ENCODE data around the gene PCDHB6. TPM values are rescaled to one million over a fixed set of nuclear protein-coding genes. Genes with fewer than 3 reads are reported as not detected.
"Not testable (repeated sequence)": the region's sequence is repeated elsewhere in the genome, so short reads cannot be mapped to it uniquely, and the experiment has no call there.

The PCDHB6 gene
- total RNA-seq, 1 experiment from 2014 or later: 1.9 TPM

- Histone ChIP-seq H3K36me3 (ENCODE audit: control insufficient read depth, insufficient read depth, low read length) (no peaks in the 10 kb centered on the region), H3K4me1 (ENCODE audit: control insufficient read depth, insufficient read depth, low read length) (no peaks in the 10 kb centered on the region), H3K4me3 (ENCODE audit: low read depth in 2 of 2, low read length in 2 of 2) (no peak overlapping the region), H3K27me3 (ENCODE audit: control insufficient read depth, insufficient read depth, low read length) (no peaks in the 10 kb centered on the region), H3K27ac (ENCODE audit: low read length) (no peak overlapping the region), H3K9me3 (ENCODE audit: control insufficient read depth, insufficient read depth, low read depth, low read length) (no peaks in the 10 kb centered on the region)
- ATAC-seq (no peak), DNase-seq (ENCODE audit: low read depth, low spot score) (no peak)
- intact Hi-C loops (cut with micrococcal nuclease; ENCODE audit: unreplicated experiment) (loop anchor here (2.0 kb wide), 1 partner anchor 54 kb away; no protein-coding TSS in a partner anchor), in situ Hi-C loops (cut with HindIII; ENCODE audit: low pct_unique_long_range_greater_than_20kb, low sequenced_read_pairs) (no loop called here)
- no TSS peak for BruUV-seq (replicated peaks)
- CTCF ChIA-PET: no interaction called here
- TF ChIP-seq CTCF (IDR thresholded peaks at IDR 0.05) (no peak), REST (IDR thresholded peaks at IDR 0.05; ENCODE audit: insufficient read depth in 1 of 2, low read depth in 2 of 2, low read length in 1 of 2) (no peak), TCF7L2 (IDR thresholded peaks at IDR 0.05; ENCODE audit: low read depth, low read length) (no peak), POLR2AphosphoS5 (IDR thresholded peaks at IDR 0.05; ENCODE audit: low read depth, low read length) (no peak), SIN3A (IDR thresholded peaks at IDR 0.05; ENCODE audit: borderline replicate concordance, insufficient read depth, low read depth, low read length) (no peak)
- POLR2A ChIA-PET: no interaction called here
Observed at GRCh38 chr5:141101059-141101458, 48.8 kb upstream of the PCDHB6 start.

- H3K27me3 ChIP-seq (ENCODE audit: control insufficient read depth, insufficient read depth, low read length); intact Hi-C loops (cut with micrococcal nuclease; ENCODE audit: unreplicated experiment); H3K36me3 ChIP-seq (ENCODE audit: control insufficient read depth, insufficient read depth, low read length); H3K9me3 ChIP-seq (ENCODE audit: control insufficient read depth, insufficient read depth, low read depth, low read length); POLR2A ChIA-PET; CTCF ChIA-PET; in situ Hi-C loops (cut with HindIII; ENCODE audit: low pct_unique_long_range_greater_than_20kb, low sequenced_read_pairs); ATAC-seq; H3K4me1 ChIP-seq (ENCODE audit: control insufficient read depth, insufficient read depth, low read length); DNase-seq (ENCODE audit: low read depth, low spot score); BruUV-seq (replicated peaks); H3K27ac ChIP-seq (ENCODE audit: low read length); H3K4me3 ChIP-seq (ENCODE audit: low read depth in 2 of 2, low read length in 2 of 2): not testable (repeated sequence)
Observed at GRCh38 chr5:141102070-141102469, 47.8 kb upstream of the PCDHB6 start.

GRCh38 chr5:141102471-141102870, 47.4 kb upstream of the PCDHB6 start:
- intact Hi-C loops (cut with micrococcal nuclease; ENCODE audit: unreplicated experiment); DNase-seq (ENCODE audit: low read depth, low spot score); H3K4me3 ChIP-seq (ENCODE audit: low read depth in 2 of 2, low read length in 2 of 2); H3K27me3 ChIP-seq (ENCODE audit: control insufficient read depth, insufficient read depth, low read length); in situ Hi-C loops (cut with HindIII; ENCODE audit: low pct_unique_long_range_greater_than_20kb, low sequenced_read_pairs); ATAC-seq; POLR2A ChIA-PET; CTCF ChIA-PET; H3K36me3 ChIP-seq (ENCODE audit: control insufficient read depth, insufficient read depth, low read length); H3K4me1 ChIP-seq (ENCODE audit: control insufficient read depth, insufficient read depth, low read length); H3K27ac ChIP-seq (ENCODE audit: low read length); BruUV-seq (replicated peaks); H3K9me3 ChIP-seq (ENCODE audit: control insufficient read depth, insufficient read depth, low read depth, low read length): not testable (repeated sequence)

All from Panc1 (cell line).